Psoas muscle (tissue), 8 donors: ENCODE measurements around the gene CDH1. TPM values are rescaled to one million over a fixed set of nuclear protein-coding genes. Genes with fewer than 3 reads are reported as not detected.

Experiments used
- ATAC-seq, 4 donors: fragments of 200-7000 bp; cut with Tn5 transposase; one replicate each; pipeline ENCODE4 v1.9.1; 2020; ENCODE audit warnings: moderate library complexity in 3 of 4, mild to moderate bottlenecking in 2 of 4
- DNase-seq, 2 donors: peaks; one replicate each; pipeline ENCODE4 v3.0.0-alpha.2; 2020
- H3K27ac ChIP-seq: fragments of 200-600 bp; one replicate; pipeline ENCODE4 v1.8.0; 2022
- H3K27me3 ChIP-seq, 3 donors: fragments of 200-600 bp in 1 of 3; one replicate each; pipeline versions ENCODE4 v1.6.1 to v1.8.0; 2013 to 2022; ENCODE audit warnings: low read length in 2 of 3, mild to moderate bottlenecking in 2 of 3, moderate library complexity in 1 of 3; ENCODE audit not compliant: insufficient read depth in 3 of 3
- H3K36me3 ChIP-seq, 2 donors: fragments of 200-600 bp in 1 of 2; one replicate each; pipeline versions ENCODE4 v1.6.1 to v1.8.0; 2013 to 2022; ENCODE audit warnings: low read depth in 1 of 2, mild to moderate bottlenecking in 1 of 2, moderate library complexity in 1 of 2; ENCODE audit not compliant: insufficient read depth in 1 of 2
- H3K4me1 ChIP-seq: fragments of 200-600 bp; one replicate; pipeline ENCODE4 v1.8.0; 2022
- H3K4me3 ChIP-seq: fragments of 200-600 bp; one replicate; pipeline ENCODE4 v1.8.0; 2022; ENCODE audit warnings: mild to moderate bottlenecking
- H3K9me3 ChIP-seq: fragments of 200-600 bp; one replicate; pipeline ENCODE4 v1.8.0; 2022
- WGBS, 3 donors: extraction: QIAGEN DNeasy Blood & Tissue Kit; methylation state at CpG; one replicate each; pipeline versions ENCODE4 v1.1.6 to v1.1.7; 2013; 5-methylcytosine and 5-hydroxymethylcytosine counted together
- intact Hi-C, 2 donors: fragments of 100-400 bp; cut with DNase I; formaldehyde crosslinking; loops; one replicate each; pipeline versions ENCODE4 v1.11.0 to v1.14.2; 2022
- polyA plus RNA-seq, 3 donors: library from polyadenylated mRNA; stranded (reverse); fragments of 200-250 nt; gene quantifications; one replicate each; pipeline ENCODE4 v1.2.3, GENCODE V29; 2013
- total RNA-seq, 4 donors: library from RNA; stranded (reverse); fragmentation: NEBNext Ultra II Directional in 2 of 4; extraction: Animal tissue kit (Norgen Biotek cat#: 25700) in 2 of 4; gene quantifications; one replicate each; pipeline versions ENCODE4 v1.2.1 to v1.2.4, GENCODE V29; 2021 to 2023
- TF ChIP-seq, protein P1 (sequence below): fragments of 200-600 bp; IDR thresholded peaks from one replicate; pipeline ENCODE4 v1.8.0; 2022; ENCODE audit warnings: antibody characterized with exemption
- donor health status: healthy with polysubstance abuse.
- donor health status: DM: no; HTN: no; CAD: no; lungs with moderate emphysema.
- donor health status: Bipolar disorder and iron deficiency.
- donor health status: healthy.
- donor health status: DM: yes; HTN: yes; CAD: no.
- donor health status: DM: no; HTN: no; CAD: no.
- donor health status: DM: no; HTN: no; CAD: no.
- donor health status: DM: yes; HTN: yes; CAD: no.

Gene CDH1
- total and polyA plus RNA-seq, 7 donors, result 0.04 to 0.63 (median 0.09) TPM; not detected in 2

DNA sequence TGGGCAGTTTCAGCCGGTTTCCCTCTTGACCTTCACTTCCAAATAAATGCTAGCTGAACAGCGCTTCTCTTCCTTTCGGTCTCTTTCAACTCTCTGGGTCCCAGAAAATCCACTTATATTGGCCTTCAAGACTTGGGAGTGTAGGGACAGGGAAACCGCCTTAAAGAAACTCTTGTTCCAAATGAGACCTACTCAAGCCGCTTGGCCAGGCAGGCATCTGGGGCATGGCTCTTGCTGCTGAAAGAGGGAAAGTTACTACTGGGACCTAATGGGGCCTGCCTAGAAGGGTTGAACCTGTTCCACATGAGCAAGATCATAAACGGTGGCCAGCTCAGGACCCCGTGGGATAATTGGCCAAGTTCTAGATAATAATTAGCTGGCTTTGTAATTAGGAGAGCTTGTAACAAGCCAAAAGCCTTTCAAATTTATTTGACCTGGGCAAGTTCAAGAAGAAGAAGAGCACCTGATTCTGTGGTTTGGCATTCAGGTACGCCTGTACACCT lies 13.2 kb downstream of the CDH1 start:
- Histone ChIP-seq H3K27me3 (no peaks in the 10 kb centered on the region), H3K9me3 (no peaks in the 10 kb centered on the region), H3K36me3 (no peaks in the 10 kb centered on the region), H3K4me1 (no peaks in the 10 kb centered on the region), H3K4me3 (no peak overlapping the region), H3K27ac (no peak overlapping the region)
- intact Hi-C loops, result no loop called here
- ATAC-seq, result no peak
- TF ChIP-seq, protein P1, sequence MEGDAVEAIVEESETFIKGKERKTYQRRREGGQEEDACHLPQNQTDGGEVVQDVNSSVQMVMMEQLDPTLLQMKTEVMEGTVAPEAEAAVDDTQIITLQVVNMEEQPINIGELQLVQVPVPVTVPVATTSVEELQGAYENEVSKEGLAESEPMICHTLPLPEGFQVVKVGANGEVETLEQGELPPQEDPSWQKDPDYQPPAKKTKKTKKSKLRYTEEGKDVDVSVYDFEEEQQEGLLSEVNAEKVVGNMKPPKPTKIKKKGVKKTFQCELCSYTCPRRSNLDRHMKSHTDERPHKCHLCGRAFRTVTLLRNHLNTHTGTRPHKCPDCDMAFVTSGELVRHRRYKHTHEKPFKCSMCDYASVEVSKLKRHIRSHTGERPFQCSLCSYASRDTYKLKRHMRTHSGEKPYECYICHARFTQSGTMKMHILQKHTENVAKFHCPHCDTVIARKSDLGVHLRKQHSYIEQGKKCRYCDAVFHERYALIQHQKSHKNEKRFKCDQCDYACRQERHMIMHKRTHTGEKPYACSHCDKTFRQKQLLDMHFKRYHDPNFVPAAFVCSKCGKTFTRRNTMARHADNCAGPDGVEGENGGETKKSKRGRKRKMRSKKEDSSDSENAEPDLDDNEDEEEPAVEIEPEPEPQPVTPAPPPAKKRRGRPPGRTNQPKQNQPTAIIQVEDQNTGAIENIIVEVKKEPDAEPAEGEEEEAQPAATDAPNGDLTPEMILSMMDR, result no peak
- WGBS, 3 donors, result 73 to 78% (median 74%) methylated on average over 8 of the region's 8 CpGs
- DNase-seq, result no peak

- intact Hi-C loops, result no loop called here
- TF ChIP-seq, protein P1, result no peak
- H3K36me3 ChIP-seq, result no peaks in the 10 kb centered on the region
- no peak overlapping the region for H3K4me3 ChIP-seq
- no peaks in the 10 kb centered on the region for H3K9me3 ChIP-seq
- no peak for DNase-seq
- ATAC-seq, result no peak
- H3K27ac ChIP-seq, result no peak overlapping the region
- H3K4me1 ChIP-seq, result no peaks in the 10 kb centered on the region
- WGBS, 3 donors, result 89 to 96% (median 90%) methylated on average over 4 of the region's 4 CpGs
- H3K27me3 ChIP-seq, result no peaks in the 10 kb centered on the region
These were observed 14.1 kb downstream of the CDH1 start for GRCh38 chr16:68751160-68751559.

DNA sequence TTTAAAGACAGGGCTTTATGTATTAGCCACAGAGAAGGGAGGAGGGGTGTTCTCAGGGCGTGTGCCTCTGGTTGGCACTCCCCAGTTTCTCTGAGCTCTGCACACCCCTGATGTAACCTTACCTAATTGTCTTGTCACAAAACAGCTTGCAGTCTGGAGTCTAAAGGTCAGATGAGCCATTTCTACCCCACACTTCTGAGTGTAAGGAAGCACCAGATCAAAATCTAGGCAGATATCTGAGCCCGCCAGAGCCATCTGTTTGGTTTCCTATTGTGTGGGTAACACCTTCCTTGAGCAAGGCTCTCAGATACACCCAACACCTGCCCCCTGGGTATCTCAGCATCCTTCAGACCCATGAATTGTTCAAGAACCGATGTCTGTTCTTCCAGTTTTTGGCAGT lies 15.5 kb downstream of the CDH1 start:
- intact Hi-C loops, result no loop called here
- Histone ChIP-seq H3K9me3 (no peaks in the 10 kb centered on the region), H3K4me3 (no peak overlapping the region), H3K27me3 (no peaks in the 10 kb centered on the region), H3K4me1 (no peaks in the 10 kb centered on the region), H3K27ac (no peak overlapping the region), H3K36me3 (no peaks in the 10 kb centered on the region)
- WGBS, 3 donors, result 62 to 70% (median 67%) methylated on average over 3 of the region's 3 CpGs
- ATAC-seq (no peak), DNase-seq (no peak)
- TF ChIP-seq, protein P1, result no peak

DNA sequence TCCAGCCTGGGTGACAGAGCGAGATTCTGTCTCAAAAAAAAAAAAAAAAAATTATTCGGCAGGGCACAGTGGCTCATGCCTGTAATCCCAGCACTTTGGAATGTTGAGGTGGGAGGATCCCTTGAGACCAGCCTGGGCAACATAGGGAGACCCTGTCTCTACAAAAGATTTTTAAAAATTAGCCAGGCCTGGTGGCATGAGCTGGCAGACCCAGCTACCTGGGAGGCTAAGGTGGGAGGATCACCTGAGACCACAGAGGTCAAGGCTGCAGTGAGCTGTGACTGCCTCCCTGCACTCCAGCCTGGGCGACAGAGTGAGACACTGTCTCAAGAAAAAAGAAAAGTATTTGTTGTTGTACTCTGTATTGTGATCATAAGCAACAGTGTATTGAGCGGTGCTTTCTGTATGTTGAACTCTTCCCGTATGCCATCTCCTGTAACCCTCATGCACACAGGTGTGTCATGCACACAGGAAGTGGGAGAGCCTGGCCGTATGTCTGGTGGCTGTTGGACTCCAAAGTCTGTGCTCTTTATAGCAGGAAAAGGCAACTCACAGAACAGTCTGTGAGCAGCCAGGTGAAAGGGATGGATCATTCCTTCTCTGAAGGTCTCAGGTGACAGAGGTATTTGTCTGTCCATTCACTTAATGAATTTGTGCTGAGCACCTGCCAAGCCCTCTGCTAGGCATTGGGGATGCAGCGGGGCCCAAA lies 17.1 kb downstream of the CDH1 start:
- Histone ChIP-seq H3K4me1 (no peaks in the 10 kb centered on the region), H3K4me3 (no peak overlapping the region), H3K27me3 (no peaks in the 10 kb centered on the region), H3K36me3 (no peaks in the 10 kb centered on the region), H3K9me3 (no peaks in the 10 kb centered on the region), H3K27ac (no peak overlapping the region)
- TF ChIP-seq, protein P1, result no peak
- intact Hi-C loops, result no loop called here
- DNase-seq (no peak), ATAC-seq (no peak)
- 81 to 84% (median 82%) methylated on average over 7 of the region's 7 CpGs for WGBS, 3 donors
